HepG2 (cell line): ENCODE measurements around the gene SERPINA3. TPM values are rescaled to one million over a fixed set of nuclear protein-coding genes. Genes with fewer than 3 reads are reported as not detected.
A peak's percentile ranks its signal among the peaks of the same experiment; 100 is the strongest.

Experiments
- BRCA1 ChIP-seq: sonication (generic); formaldehyde crosslinking; IDR thresholded peaks from 2 replicates; pipeline ENCODE4 v1.4.0; 2020; ENCODE audit warnings: missing genetic modification reagents
- CEBPB ChIP-seq: IDR thresholded peaks from 2 replicates; pipeline ENCODE4 v1.6.1; 2011; ENCODE audit warnings: low read depth, low read length, improper control_type of control experiment, borderline replicate concordance
- CEBPG ChIP-seq: IDR thresholded peaks from 2 replicates; pipeline ENCODE4 v1.6.1; 2016
- CERS6 ChIP-seq: sonication (generic); formaldehyde crosslinking; IDR thresholded peaks from 2 replicates; pipeline ENCODE4 v1.5.0; 2020; ENCODE audit warnings: missing genetic modification reagents
- DZIP1 ChIP-seq: sonication (generic); formaldehyde crosslinking; IDR thresholded peaks from 2 replicates; pipeline ENCODE4 v1.5.0; 2020; ENCODE audit warnings: mild to moderate bottlenecking, missing genetic modification reagents
- FOXM1 ChIP-seq: sonication (generic); formaldehyde crosslinking; IDR thresholded peaks from 2 replicates; pipeline ENCODE4 v1.5.0; 2020; ENCODE audit warnings: missing genetic modification reagents
- HMG20B ChIP-seq: conservative IDR thresholded peaks from 2 replicates; pipeline ENCODE4 v1.6.1; 2016; ENCODE audit warnings: missing genetic modification reagents, missing compliant biosample characterization
- KDM5B ChIP-seq: sonication (generic); formaldehyde crosslinking; IDR thresholded peaks from 2 replicates; pipeline ENCODE4 v1.4.0; 2020; ENCODE audit warnings: missing genetic modification reagents, mild to moderate bottlenecking, borderline replicate concordance
- MBNL3 ChIP-seq: fragments of 250-450 bp; sonication (Bioruptor Pico); conservative IDR thresholded peaks from 2 replicates; pipeline ENCODE4 v1.8.0; 2022; ENCODE audit warnings: mild to moderate bottlenecking, inconsistent platforms
- MTF1 ChIP-seq: sonication (generic); formaldehyde crosslinking; IDR thresholded peaks from 2 replicates; pipeline ENCODE4 v1.5.0; 2020; ENCODE audit warnings: missing genetic modification reagents
- NFIB ChIP-seq: sonication (generic); formaldehyde crosslinking; IDR thresholded peaks from 2 replicates; pipeline ENCODE4 v1.9.0; 2021; ENCODE audit warnings: missing genetic modification reagents, mild to moderate bottlenecking, borderline replicate concordance
- NR0B2 ChIP-seq: sonication (generic); formaldehyde crosslinking; IDR thresholded peaks from 2 replicates; pipeline ENCODE4 v1.4.0; 2020; ENCODE audit warnings: mild to moderate bottlenecking, missing genetic modification reagents
- SAFB2 ChIP-seq: sonication (generic); formaldehyde crosslinking; IDR thresholded peaks from 2 replicates; pipeline ENCODE4 v1.5.1; 2020; ENCODE audit warnings: missing genetic modification reagents, low read depth, mild to moderate bottlenecking, borderline replicate concordance
- SALL2 ChIP-seq: sonication (generic); formaldehyde crosslinking; IDR thresholded peaks from 2 replicates; pipeline ENCODE4 v1.8.1; 2023; ENCODE audit warnings: mild to moderate bottlenecking, missing genetic modification reagents, inconsistent platforms
- TBX2 ChIP-seq: sonication (generic); formaldehyde crosslinking; IDR thresholded peaks from 2 replicates; pipeline ENCODE4 v1.5.0; 2020; ENCODE audit warnings: missing genetic modification reagents, mild to moderate bottlenecking, borderline replicate concordance
- TSC22D2 ChIP-seq: sonication (generic); formaldehyde crosslinking; IDR thresholded peaks from 2 replicates; pipeline ENCODE4 v1.5.1; 2020; ENCODE audit warnings: missing genetic modification reagents, mild to moderate bottlenecking, borderline replicate concordance
- U2AF2 ChIP-seq: fragments of 200-400 bp; formaldehyde crosslinking; IDR thresholded peaks from 2 replicates; pipeline ENCODE4 v1.6.1; 2017; ENCODE audit warnings: low read depth, mild to moderate bottlenecking, low read length
- XBP1 ChIP-seq: sonication (generic); formaldehyde crosslinking; IDR thresholded peaks from 2 replicates; pipeline ENCODE4 v1.5.0; 2020; ENCODE audit warnings: missing genetic modification reagents
- ZBTB33 ChIP-seq: sonication (generic); formaldehyde crosslinking; IDR thresholded peaks from 2 replicates; pipeline ENCODE4 v1.4.0; 2020; ENCODE audit warnings: missing genetic modification reagents
- ZNF230 ChIP-seq: sonication (generic); formaldehyde crosslinking; IDR thresholded peaks from 2 replicates; pipeline ENCODE4 v1.4.0; 2020; ENCODE audit warnings: mild to moderate bottlenecking, missing genetic modification reagents
- ZNF263 ChIP-seq: sonication (generic); formaldehyde crosslinking; IDR thresholded peaks from 2 replicates; pipeline ENCODE4 v1.4.0; 2020; ENCODE audit warnings: missing genetic modification reagents
- ZNF362 ChIP-seq: sonication (generic); formaldehyde crosslinking; IDR thresholded peaks from 2 replicates; pipeline ENCODE4 v1.4.0; 2020; ENCODE audit warnings: missing genetic modification reagents, mild to moderate bottlenecking, borderline replicate concordance
- ZNF550 ChIP-seq: sonication (generic); formaldehyde crosslinking; IDR thresholded peaks from 2 replicates; pipeline ENCODE4 v1.4.0; 2020; ENCODE audit warnings: mild to moderate bottlenecking, missing genetic modification reagents, borderline replicate concordance
- ZNF678 ChIP-seq: sonication (generic); formaldehyde crosslinking; IDR thresholded peaks from 2 replicates; pipeline ENCODE4 v1.4.0; 2020; ENCODE audit warnings: mild to moderate bottlenecking, missing genetic modification reagents
- ZNF746 ChIP-seq: sonication (generic); formaldehyde crosslinking; IDR thresholded peaks from 2 replicates; pipeline ENCODE4 v1.8.0; 2022; ENCODE audit warnings: mild to moderate bottlenecking, missing genetic modification reagents
- polyA plus RNA-seq, 8 experiments: library from polyadenylated mRNA; depleted of rRNA in 3 of 8; stranded (reverse) in 7 of 8; unstranded in 1 of 8; fragments of >200 nt; fragmentation: Illumina TruSeq in 4 of 8; extraction: Trizol in 4 of 8; gene quantifications; 2 replicates each; pipeline versions ENCODE4 v1.2.1 to v1.2.3, GENCODE V29; 2011 to 2016; ENCODE audit warnings: low read depth in 4 of 8, missing spikeins in 1 of 8, mixed read lengths in 1 of 8; ENCODE audit not compliant: insufficient read depth in 1 of 8
- total RNA-seq, 5 experiments: library from RNA; depleted of rRNA; stranded (reverse); fragments of >200 nt; fragmentation: Illumina TruSeq; extraction: Trizol; gene quantifications; 2 replicates each; pipeline ENCODE4 v1.2.3, GENCODE V29; 2016; ENCODE audit warnings: low read depth in 1 of 5

SERPINA3 gene
- total and polyA plus RNA-seq, 2 of the 13 experiments (the other 11 are each of a cell fraction or from before 2014, with no cell fraction given) = 825 to 2,200 TPM

- TF ChIP-seq NR0B2 (no peak), ZNF230 (CRISPR knock-in tag) (no peak), ZNF362 (CRISPR knock-in tag) (no peak), KDM5B (CRISPR knock-in tag) (no peak), XBP1 (no peak), MBNL3 (no peak), TSC22D2 (CRISPR knock-in tag) (peak; percentile 81; the same call in 1 of the 2 replicates), SALL2 (CRISPR knock-in tag) (no peak), HMG20B (0 out of 2 replicates have a peak, but pooled peaks have one; percentile 28), CEBPG (CRISPR knock-in tag) (peak; percentile 51; the same call in 1 of the 2 replicates), TBX2 (CRISPR knock-in tag) (no peak), ZNF746 (CRISPR knock-in tag) (no peak), ZNF550 (CRISPR knock-in tag) (no peak), BRCA1 (CRISPR knock-in tag) (no peak), FOXM1 (CRISPR knock-in tag) (no peak), U2AF2 (no peak), NFIB (CRISPR knock-in tag) (no peak), SAFB2 (CRISPR knock-in tag) (no peak), CERS6 (no peak), MTF1 (CRISPR knock-in tag) (0 out of 2 replicates have a peak, but pooled peaks have one; percentile 13), ZNF678 (CRISPR knock-in tag) (no peak), DZIP1 (CRISPR knock-in tag) (no peak), ZBTB33 (CRISPR knock-in tag) (no peak), ZNF263 (CRISPR knock-in tag) (no peak), CEBPB (no peak)
Observed at GRCh38 chr14:94612174-94612573, at the start of gene SERPINA3 (continued).
